Central memory CD8-positive, alpha-beta T cell (primary cell): ENCODE data around the gene MRPL30.
"Not testable (repeated sequence)": the region's sequence is repeated elsewhere in the genome, so short reads cannot be mapped to it uniquely, and the experiment has no call there.

ENCODE experiments used
- ATAC-seq: fragments of 150-1000 bp; cut with Tn5 transposase; replicated peaks from 2 replicates; pipeline ENCODE4 v1.10.0; 2022; ENCODE audit warnings: mild to moderate bottlenecking, moderate FRiP score, moderate number of reproducible peaks; ENCODE audit not compliant: poor library complexity, severe bottlenecking; ENCODE audit errors: extremely low read depth
- DNase-seq, 2 donors: peaks; one replicate each; pipeline ENCODE4 v3.0.0; 2021; ENCODE audit warnings: low spot score in 2 of 2
- H3K27ac Mint-ChIP-seq: one replicate; pipeline ENCODE4 v1.8.0; 2022; ENCODE audit warnings: low read depth, mild to moderate bottlenecking, moderate library complexity, mixed read lengths
- H3K27me3 Mint-ChIP-seq: one replicate; pipeline ENCODE4 v1.8.0; 2022; ENCODE audit warnings: mixed read lengths
- H3K36me3 Mint-ChIP-seq: one replicate; pipeline ENCODE4 v1.8.0; 2022; ENCODE audit warnings: mild to moderate bottlenecking, moderate library complexity, mixed read lengths; ENCODE audit not compliant: insufficient read depth
- H3K4me1 Mint-ChIP-seq: one replicate; pipeline ENCODE4 v1.8.0; 2022; ENCODE audit warnings: mixed read lengths
- H3K4me3 Mint-ChIP-seq: one replicate; pipeline ENCODE4 v1.8.0; 2022; ENCODE audit warnings: mild to moderate bottlenecking, moderate library complexity, mixed read lengths
- H3K9me3 Mint-ChIP-seq: one replicate; pipeline ENCODE4 v1.8.0; 2022; ENCODE audit warnings: mixed read lengths

MRPL30 gene

DNA sequence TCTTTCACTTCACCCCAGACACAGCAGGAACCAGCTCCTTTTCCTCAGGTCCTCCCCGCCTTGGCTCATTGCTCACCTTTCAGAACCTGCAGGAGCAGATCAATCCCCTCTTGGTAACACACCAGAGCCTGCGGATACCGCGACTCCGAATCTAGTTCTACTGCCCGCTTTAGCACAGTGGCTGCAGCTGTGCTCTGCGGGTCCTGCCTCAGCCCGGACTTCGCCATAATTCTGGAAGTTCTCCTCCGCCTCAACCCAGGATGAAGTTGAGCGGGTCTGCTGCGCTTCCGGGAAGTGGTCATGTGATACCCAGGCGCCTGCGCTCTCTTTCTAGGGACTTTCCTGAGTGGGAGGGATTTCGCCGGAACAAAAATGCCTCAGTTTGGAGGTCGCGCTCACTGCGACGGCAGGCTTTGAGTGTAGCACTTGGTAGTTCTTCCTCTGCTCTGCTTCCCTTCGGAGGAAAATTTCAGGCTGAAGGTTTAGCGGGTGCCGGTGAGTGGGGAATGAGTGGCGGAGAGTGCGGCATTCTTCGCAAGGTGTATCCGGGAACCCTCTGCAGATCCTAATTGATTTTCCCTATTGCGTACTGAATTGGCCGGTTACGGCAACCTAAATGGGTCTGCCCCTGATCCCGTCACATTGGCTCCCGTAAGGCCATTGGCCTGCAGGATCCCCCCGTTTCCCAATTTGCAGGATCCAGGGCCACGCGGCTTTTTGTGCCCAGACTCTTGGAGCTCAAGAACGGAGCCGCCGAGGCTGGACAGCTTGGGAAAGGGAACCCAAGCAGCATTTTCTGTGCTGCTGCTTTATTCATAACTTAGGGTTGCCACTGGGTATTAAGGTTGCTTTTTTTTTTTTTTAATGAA is at the start of gene MRPL30, which contains the start of gene MITD1:
Gene MRPL30 (plus strand): TSS at position 430 of the 869 bp plus-strand sequence. CDS start 5,020 bp downstream, outside the sequence.
Gene MITD1 (minus strand): TSS at position 304 of the 869 bp plus-strand sequence. CDS start 77 bp downstream, at position 227.
- ATAC-seq = peak; percentile 92
- peaks cover 50% of the 10 kb centered on the region for H3K4me1 Mint-ChIP-seq
- peak within 1 kb of the TSS; percentile 98 for H3K4me3 Mint-ChIP-seq

GRCh38 chr2:99135044-99135556 is 45.9 kb upstream of the MRPL30 start:
- not testable (repeated sequence) for H3K4me3 Mint-ChIP-seq, H3K27ac Mint-ChIP-seq, H3K36me3 Mint-ChIP-seq, ATAC-seq, DNase-seq, H3K27me3 Mint-ChIP-seq
- Mint-ChIP-seq H3K9me3 (peaks cover 24% of the 10 kb centered on the region), H3K4me1 (peaks cover 20% of the 10 kb centered on the region)

More for the DNA sequence above, at the start of gene MRPL30, which contains the start of gene MITD1:
- Mint-ChIP-seq H3K27me3 (no peaks in the 10 kb centered on the region), H3K36me3 (peaks cover 14% of the 10 kb centered on the region), H3K9me3 (no peaks in the 10 kb centered on the region), H3K27ac (peak within 1 kb of the TSS; percentile 99)
- DNase-seq = peak; percentile 84 to 90

GRCh38 chr2:99139003-99139402 is 42.0 kb upstream of the MRPL30 start:
- no peaks in the 10 kb centered on the region for H3K27me3 Mint-ChIP-seq
- DNase-seq (no peak), ATAC-seq (no peak)
- H3K4me3 Mint-ChIP-seq = no peak overlapping the region
- H3K36me3 Mint-ChIP-seq = peaks cover 8% of the 10 kb centered on the region
- H3K9me3 Mint-ChIP-seq = no peaks in the 10 kb centered on the region
- H3K4me1 Mint-ChIP-seq = peaks cover 30% of the 10 kb centered on the region
- H3K27ac Mint-ChIP-seq = no peak overlapping the region

DNA sequence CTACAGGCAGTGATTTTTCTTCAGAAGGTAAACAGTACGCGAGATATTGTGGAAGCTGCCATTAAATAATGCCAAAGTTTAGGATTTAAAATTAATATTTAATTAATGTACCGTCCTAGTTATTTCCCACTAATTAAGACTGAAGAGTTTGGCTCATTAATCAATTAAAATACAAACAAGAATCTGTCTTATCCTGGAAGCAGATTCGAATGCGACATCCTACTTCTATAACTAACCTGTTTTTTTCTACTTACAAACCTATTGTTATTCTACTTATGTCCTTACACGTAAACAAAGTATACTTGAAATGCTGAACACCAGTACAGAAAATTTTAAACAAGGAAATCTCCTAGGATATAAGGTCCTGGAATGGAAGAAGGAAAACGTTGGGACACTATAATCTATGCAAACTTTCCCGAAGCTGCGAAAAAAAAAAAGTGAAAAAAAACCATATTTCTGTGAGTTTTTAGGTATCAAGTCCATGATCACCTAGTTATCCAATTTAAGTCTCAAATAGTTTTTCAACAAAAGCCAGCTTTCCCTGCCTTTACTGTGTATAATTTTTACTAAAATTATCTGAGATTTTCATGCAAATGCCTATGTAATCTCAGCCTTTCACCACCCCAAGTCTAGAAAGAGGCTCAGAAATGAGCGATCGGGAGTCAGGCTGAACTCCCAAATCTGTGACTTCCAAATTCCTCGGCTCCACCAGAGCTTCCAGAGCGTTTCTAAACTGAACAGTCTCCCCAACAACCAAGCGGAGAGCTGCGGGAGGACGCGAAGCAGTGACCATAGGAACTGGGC is 40.7 kb upstream of the MRPL30 start:
- no peaks in the 10 kb centered on the region for H3K27me3 Mint-ChIP-seq
- H3K36me3 Mint-ChIP-seq = peaks cover 8% of the 10 kb centered on the region
- H3K4me3 Mint-ChIP-seq = peak overlapping the region; percentile 93
- H3K9me3 Mint-ChIP-seq = no peaks in the 10 kb centered on the region
- no peak for DNase-seq
- peak overlapping the region; percentile 93 for H3K27ac Mint-ChIP-seq
- peaks cover 30% of the 10 kb centered on the region for H3K4me1 Mint-ChIP-seq
- ATAC-seq = no peak

GRCh38 chr2:99140860-99141109 is 40.2 kb upstream of the MRPL30 start:
- ATAC-seq (no peak), DNase-seq (no peak)
- Mint-ChIP-seq H3K9me3 (no peaks in the 10 kb centered on the region), H3K36me3 (peaks cover 8% of the 10 kb centered on the region), H3K27ac (peak overlapping the region; percentile 93), H3K4me3 (peak overlapping the region; percentile 93), H3K4me1 (peaks cover 30% of the 10 kb centered on the region), H3K27me3 (no peaks in the 10 kb centered on the region)

GRCh38 chr2:99141110-99142108 is 39.6 kb upstream of the MRPL30 start, which contains the start of gene C2orf15:
Gene C2orf15, plus strand, starts transcription at chr2:99141707. Its CDS starts 8,852 bp downstream, at chr2:99150559.
- Mint-ChIP-seq H3K4me3 (peak within 1 kb of the TSS; percentile 93), H3K36me3 (peaks cover 8% of the 10 kb centered on the region), H3K27ac (peak within 1 kb of the TSS; percentile 93)

DNA sequence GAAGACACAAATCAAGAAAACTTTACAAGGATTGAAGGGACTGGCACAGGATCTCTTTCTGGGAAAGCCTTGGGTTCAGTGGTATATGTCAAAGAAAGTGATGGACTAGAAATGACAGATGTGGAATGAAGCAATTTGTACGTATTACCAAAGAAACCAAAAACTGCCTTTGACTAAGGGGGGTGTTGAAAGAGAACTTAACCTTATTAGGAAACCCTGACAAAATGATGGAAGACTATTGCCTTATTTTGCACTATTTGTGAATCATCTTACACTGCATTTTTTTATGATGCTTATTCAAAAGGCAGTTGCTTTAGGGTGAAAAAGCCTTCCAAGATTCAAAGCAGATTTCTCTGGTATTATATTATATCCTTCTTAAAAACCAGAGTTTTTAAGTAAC is 30.3 kb upstream of the MRPL30 start:
- no peak overlapping the region for H3K27ac Mint-ChIP-seq
- peaks cover 16% of the 10 kb centered on the region for H3K4me1 Mint-ChIP-seq
- no peaks in the 10 kb centered on the region for H3K27me3 Mint-ChIP-seq
- no peaks in the 10 kb centered on the region for H3K9me3 Mint-ChIP-seq
- DNase-seq = no peak
- no peak overlapping the region for H3K4me3 Mint-ChIP-seq
- no peak for ATAC-seq
- peaks cover 8% of the 10 kb centered on the region for H3K36me3 Mint-ChIP-seq

More at GRCh38 chr2:99141110-99142108, 39.6 kb upstream of the MRPL30 start, which contains the start of gene C2orf15:
- ATAC-seq = peak; percentile 85
- Mint-ChIP-seq H3K9me3 (no peaks in the 10 kb centered on the region), H3K4me1 (peaks cover 30% of the 10 kb centered on the region), H3K27me3 (no peaks in the 10 kb centered on the region)
- peak; percentile 93 to 94 for DNase-seq

DNA sequence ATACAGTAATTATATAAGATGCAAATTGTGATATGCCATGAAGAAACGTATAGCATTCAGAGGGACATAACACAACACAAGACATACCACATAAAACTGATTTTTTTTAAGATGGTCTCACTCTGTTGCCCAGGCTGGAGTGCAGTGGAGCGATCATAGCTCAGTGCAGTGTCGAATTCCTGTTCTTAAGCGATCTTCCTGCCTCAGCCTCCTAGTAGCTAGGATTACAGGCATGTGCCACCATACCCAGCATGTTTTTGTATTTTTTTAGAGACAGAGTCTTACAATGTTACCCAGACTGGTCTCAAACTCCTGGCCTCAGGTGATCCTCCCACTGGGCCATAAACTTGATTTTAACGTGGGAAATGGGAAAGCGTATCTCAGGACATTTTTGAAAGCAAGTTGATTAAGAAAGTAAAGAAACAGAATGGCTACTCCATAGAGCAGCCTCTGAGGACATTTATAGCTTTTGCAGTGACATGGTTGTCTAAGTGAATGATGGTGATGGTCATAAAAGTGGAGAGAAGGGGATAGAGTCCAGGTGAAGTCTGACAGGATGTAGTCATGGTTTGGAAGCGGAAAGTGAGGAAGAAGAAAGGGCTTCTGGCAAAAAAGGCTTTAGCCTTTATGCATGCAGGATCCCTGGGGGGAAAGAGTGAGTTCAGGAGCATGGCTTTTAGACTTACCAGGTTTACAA is 28.6 kb upstream of the MRPL30 start:
- Mint-ChIP-seq H3K27me3 (no peaks in the 10 kb centered on the region), H3K9me3 (no peaks in the 10 kb centered on the region), H3K4me3 (no peak overlapping the region), H3K27ac (no peak overlapping the region), H3K4me1 (peaks cover 26% of the 10 kb centered on the region), H3K36me3 (peaks cover 11% of the 10 kb centered on the region)
- DNase-seq (no peak), ATAC-seq (no peak)

- Mint-ChIP-seq H3K27ac (peak overlapping the region; percentile 100), H3K36me3 (peaks cover 15% of the 10 kb centered on the region), H3K9me3 (no peaks in the 10 kb centered on the region), H3K27me3 (no peaks in the 10 kb centered on the region), H3K4me3 (no peak overlapping the region), H3K4me1 (peaks cover 37% of the 10 kb centered on the region)
- DNase-seq (no peak), ATAC-seq (no peak)
These were observed 26.9 kb upstream of the MRPL30 start for GRCh38 chr2:99153921-99154604.

DNA sequence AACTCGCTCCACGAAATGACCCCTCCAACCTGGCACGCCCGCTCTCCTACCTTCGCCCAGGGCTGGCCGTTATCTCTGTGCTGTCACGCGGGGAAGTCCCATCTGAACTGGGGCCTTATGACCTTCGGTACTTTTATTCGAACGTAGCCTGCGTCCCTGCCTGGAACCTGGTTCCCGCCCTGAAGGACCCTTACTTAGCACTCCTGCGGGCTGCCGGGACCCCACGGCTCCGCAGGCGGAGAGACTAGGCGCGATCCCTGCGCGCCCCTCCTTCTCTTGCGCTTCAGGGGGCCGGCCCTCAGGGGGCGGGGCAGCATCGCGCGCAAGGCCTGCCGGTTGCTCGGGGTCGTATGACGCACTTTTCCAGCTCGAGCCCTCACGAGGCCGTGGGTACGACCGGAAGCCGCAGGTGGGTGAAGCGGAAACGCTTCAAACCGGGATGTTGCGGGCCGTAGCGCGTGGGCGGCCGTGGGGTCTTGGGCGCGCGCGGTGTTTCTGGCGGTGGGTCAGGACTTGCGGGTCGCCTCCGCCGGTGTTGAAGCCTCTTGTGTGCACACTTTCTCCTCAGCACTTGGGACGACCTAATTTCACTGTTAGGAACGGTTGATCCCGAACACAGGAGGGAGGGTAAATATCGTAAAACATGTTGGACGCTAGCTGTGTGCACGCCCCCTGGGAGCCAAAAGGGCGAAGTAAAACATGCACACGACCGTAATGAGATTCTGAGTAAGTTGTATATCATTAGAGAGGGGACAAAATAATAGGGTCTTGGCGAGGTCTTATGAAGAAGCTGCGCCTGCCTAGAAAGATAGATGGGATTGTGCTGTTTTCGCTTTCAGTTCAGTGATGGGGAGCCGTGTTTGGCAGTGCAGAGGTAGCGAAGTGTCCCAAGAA is 26.1 kb upstream of the MRPL30 start, which contains the start of the genes LIPT1 and TSGA10:
Gene LIPT1 (plus strand): TSS at position 325 of the 894 bp plus-strand sequence. CDS start 6,991 bp downstream, outside the sequence.
Gene TSGA10 (minus strand): TSS at position 300 of the 894 bp plus-strand sequence. CDS start 45,503 bp downstream, outside the sequence.
- Mint-ChIP-seq H3K9me3 (no peaks in the 10 kb centered on the region), H3K4me3 (no peak within 1 kb of the TSS), H3K4me1 (peaks cover 45% of the 10 kb centered on the region), H3K27ac (peak within 1 kb of the TSS; percentile 100), H3K27me3 (no peaks in the 10 kb centered on the region), H3K36me3 (peaks cover 23% of the 10 kb centered on the region)
- DNase-seq (peak; percentile 75 to 83), ATAC-seq (peak; percentile 94)
